K562 (cell line): Measurements from ENCODE around the gene TFDP3. TPM values are rescaled to one million over a fixed set of nuclear protein-coding genes. Genes with fewer than 3 reads are reported as not detected.

Experiments used
- ATAC-seq: fragments of 200-7000 bp; cut with Tn5 transposase; 3 replicates; pipeline ENCODE4 v1.9.1; 2020; ENCODE audit warnings: moderate library complexity
- Bru-seq: library from RNA; stranded (reverse); fragments of 400-500 nt; gene quantifications from one replicate; lab custom pipeline; 2021; lab: Mats Ljungman, UMichigan
- BruChase-seq, 2 experiments: library from RNA; stranded (reverse); fragments of 400-500 nt; gene quantifications; one replicate each; lab custom pipeline; 2021; lab: Mats Ljungman, UMichigan
- BruUV-seq: library from RNA; stranded (reverse); fragments of 400-500 nt; replicated peaks from 2 replicates; lab custom pipeline; 2021; lab: Mats Ljungman, UMichigan
- CTCF ChIA-PET: fragments of 300-600 bp; formaldehyde crosslinking; extraction: SDS; loops from one replicate; lab custom pipeline; 2021; ENCODE audit warnings: low intra/inter-chr PET ratio; lab: Yijun Ruan, JAX
- POLR2A ChIA-PET: fragments of 300-600, 350-650 bp; sonication (Branson Sonifier 250); formaldehyde crosslinking; extraction: SDS; loops from one replicate; lab custom pipeline; 2021; ENCODE audit warnings: antibody characterized with exemption, inconsistent platforms; lab: Yijun Ruan, JAX
- DNase-seq, 4 experiments: peaks; one replicate each; pipeline versions ENCODE4 v3.0.0 to v3.0.0-alpha.2; 2011 to 2018; ENCODE audit warnings: low spot score in 3 of 4, mixed read lengths in 3 of 4; ENCODE audit errors: extremely low read depth in 1 of 4
- FAIRE-seq: peaks from 2 replicates; lab custom pipeline; 2011; peaks lifted over from hg19 to GRCh38; lab: Jason Lieb, UNC
- H2AFZ ChIP-seq: 2 replicates; pipeline ENCODE4 v1.6.0; 2011; ENCODE audit warnings: low read depth, low read length, control low read depth, inconsistent platforms
- H3K27ac ChIP-seq: fragments of 200-600 bp; 3 replicates; pipeline ENCODE4 v1.8.0; 2011; ENCODE audit warnings: low read depth, mild to moderate bottlenecking, control low read depth, inconsistent platforms, low read length, moderate library complexity, mixed read lengths; ENCODE audit errors: extremely low read depth
- H3K27me3 ChIP-seq, 2 experiments: fragments of 300-600 bp in 1 of 2; 2 replicates in 1 of 2; 3 replicates in 1 of 2; pipeline versions ENCODE4 v1.6.0 to v1.8.0; 2011; ENCODE audit warnings: inconsistent platforms in 2 of 2, low read length in 2 of 2, mild to moderate bottlenecking in 1 of 2, mixed read lengths in 1 of 2, moderate library complexity in 1 of 2; ENCODE audit not compliant: control insufficient read depth in 2 of 2, insufficient read depth in 2 of 2
- H3K36me3 ChIP-seq: fragments of 300-600 bp; 3 replicates; pipeline ENCODE4 v1.8.0; 2011; ENCODE audit warnings: mild to moderate bottlenecking, low read length, inconsistent platforms; ENCODE audit not compliant: control insufficient read depth, insufficient read depth
- H3K4me1 ChIP-seq, 2 experiments: fragments of 200-600 bp in 1 of 2; replicated peaks in 1 of 2; 2 replicates in 1 of 2; 3 replicates in 1 of 2; pipeline versions ENCODE4 v1.5.1 to v1.8.0; 2011; ENCODE audit warnings: inconsistent platforms in 2 of 2, low read length in 2 of 2, mild to moderate bottlenecking in 1 of 2, mixed read lengths in 1 of 2, moderate library complexity in 1 of 2; ENCODE audit not compliant: control insufficient read depth in 2 of 2, insufficient read depth in 2 of 2
- H3K4me2 ChIP-seq: 2 replicates; pipeline ENCODE4 v1.6.1; 2011; ENCODE audit warnings: low read length, control low read depth, inconsistent platforms, mixed read lengths; ENCODE audit not compliant: insufficient read depth
- H3K4me3 ChIP-seq: fragments of 200-600 bp; sonication (generic), shearing (Covaris generic); 2 replicates; pipeline ENCODE4 v1.5.1; 2016; ENCODE audit warnings: control low read depth, inconsistent platforms
- H3K79me2 ChIP-seq: fragments of 200-600 bp; 3 replicates; pipeline ENCODE4 v1.8.0; 2011; ENCODE audit warnings: low read length, inconsistent platforms; ENCODE audit not compliant: control insufficient read depth, insufficient read depth
- H3K9ac ChIP-seq, 2 experiments: 2 replicates each; pipeline versions ENCODE4 v1.6.0 to v1.6.1; 2011; ENCODE audit warnings: low read depth in 2 of 2, low read length in 2 of 2, control low read depth in 1 of 2, inconsistent platforms in 1 of 2, mild to moderate bottlenecking in 1 of 2, mixed read lengths in 1 of 2; ENCODE audit not compliant: insufficient read depth in 1 of 2
- H3K9me1 ChIP-seq: one replicate; pipeline ENCODE4 v1.6.0; 2011; ENCODE audit warnings: inconsistent platforms, mild to moderate bottlenecking, low read length, moderate library complexity; ENCODE audit not compliant: control insufficient read depth, insufficient read depth
- H3K9me3 ChIP-seq: replicated peaks from 2 replicates; pipeline ENCODE4 v1.5.1; 2011; ENCODE audit warnings: low read depth, low read length, inconsistent platforms; ENCODE audit not compliant: control insufficient read depth, insufficient read depth
- H4K20me1 ChIP-seq: replicated peaks from 2 replicates; pipeline ENCODE4 v1.6.1; 2011; ENCODE audit warnings: low read length, inconsistent platforms, mixed read lengths; ENCODE audit not compliant: control insufficient read depth, insufficient read depth
- HCFC1 ChIP-seq: IDR thresholded peaks from 2 replicates; pipeline ENCODE4 v1.6.1; 2012; ENCODE audit warnings: low read depth, low read length, improper control_type of control experiment
- HNRNPLL ChIP-seq: fragments of 200-400 bp; formaldehyde crosslinking; IDR thresholded peaks from 2 replicates; pipeline ENCODE4 v1.6.1; 2017; ENCODE audit warnings: low read length, low read depth, mild to moderate bottlenecking; ENCODE audit not compliant: poor library complexity, severe bottlenecking
- ZNF263 ChIP-seq: sonication (generic); formaldehyde crosslinking; IDR thresholded peaks from 2 replicates; pipeline ENCODE4 v1.8.0; 2022; ENCODE audit warnings: mild to moderate bottlenecking, missing genetic modification reagents, borderline replicate concordance
- WGBS: fragments of 100-300 bp; shearing (Covaris generic); methylation state at CpG from one replicate; pipeline ENCODE4 v1.1.6; 2016; ENCODE audit warnings: low coverage, mixed read lengths; ENCODE audit not compliant: insufficient coverage; ENCODE audit errors: missing lambda C conversion rate; 5-methylcytosine and 5-hydroxymethylcytosine counted together
- in situ Hi-C: fragments of 300-500 bp; cut with MboI; formaldehyde crosslinking; loops from 4 replicates; pipeline ENCODE4 v1.15.0; 2018; ENCODE audit warnings: inconsistent platforms, mixed read lengths
- intact Hi-C: fragments of 100-400 bp; cut with micrococcal nuclease; formaldehyde crosslinking; loops from 2 replicates; pipeline ENCODE4 v1.14.2; 2022
- long read RNA-seq, 3 experiments: library from polyadenylated mRNA in 2 of 3; library from RNA in 1 of 3; unstranded in 2 of 3; stranded (forward) in 1 of 3; transcript quantifications; one replicate each; pipeline ENCODE4 v2.0.0, GENCODE V29; 2019 to 2022
- polyA minus RNA-seq, 3 experiments: library from RNA; depleted of rRNA, polyadenylated mRNA; stranded (reverse); fragments of >200 nt; gene quantifications; 2 replicates each; pipeline ENCODE4 v1.2.3, GENCODE V29; 2011
- polyA plus RNA-seq, 8 experiments: library from polyadenylated mRNA; depleted of rRNA in 4 of 8; stranded (reverse) in 5 of 8; unstranded in 3 of 8; fragments of >200 nt; fragmentation: Nextera tagmentation in 2 of 8; fragmentation: Illumina TruSeq in 1 of 8; extraction: Ambion mirVana in 2 of 8; extraction: Trizol in 1 of 8; gene quantifications; 2 replicates each; pipeline versions ENCODE4 v1.2.1 to v1.2.3, GENCODE V29; 2011 to 2014; ENCODE audit warnings: inconsistent platforms in 1 of 8, missing spikeins in 1 of 8
- total RNA-seq, 7 experiments: library from RNA; depleted of rRNA in 6 of 7; stranded (reverse); fragments of >200 nt in 6 of 7; fragmentation: Illumina TruSeq in 2 of 7; extraction: Trizol in 2 of 7; gene quantifications; 2 replicates each; pipeline versions ENCODE4 v1.2.1 to v1.2.3, GENCODE V29; 2011 to 2021; ENCODE audit warnings: low replicate concordance in 1 of 7

TFDP3 gene, protein sequence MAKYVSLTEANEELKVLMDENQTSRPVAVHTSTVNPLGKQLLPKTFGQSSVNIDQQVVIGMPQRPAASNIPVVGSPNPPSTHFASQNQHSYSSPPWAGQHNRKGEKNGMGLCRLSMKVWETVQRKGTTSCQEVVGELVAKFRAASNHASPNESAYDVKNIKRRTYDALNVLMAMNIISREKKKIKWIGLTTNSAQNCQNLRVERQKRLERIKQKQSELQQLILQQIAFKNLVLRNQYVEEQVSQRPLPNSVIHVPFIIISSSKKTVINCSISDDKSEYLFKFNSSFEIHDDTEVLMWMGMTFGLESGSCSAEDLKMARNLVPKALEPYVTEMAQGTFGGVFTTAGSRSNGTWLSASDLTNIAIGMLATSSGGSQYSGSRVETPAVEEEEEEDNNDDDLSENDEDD
- not detected in 2 replicates for total RNA-seq (2011; cell fraction: chromatin; rRNA removed; ENCODE audit: low replicate concordance)
- total RNA-seq (2011; cell fraction: nucleolus; rRNA removed), result not detected in 2 replicates
- not detected in 2 replicates for total RNA-seq (2011; cell fraction: nucleoplasm; rRNA removed)
- total RNA-seq (2014; rRNA removed) (not detected in 2 replicates), total RNA-seq (2014; rRNA removed; fragmentation: Illumina TruSeq; extraction: Trizol) (not detected in 2 replicates), total RNA-seq (2015; rRNA removed; fragmentation: Illumina TruSeq; extraction: Trizol) (0.11 TPM in 1 of 2 replicates, not detected in the other), total RNA-seq (2021) (not detected in 2 replicates), polyA plus RNA-seq (2011; rRNA removed) (not detected in 2 replicates), polyA plus RNA-seq (2014; fragmentation: Illumina TruSeq; extraction: Trizol) (0.08 and 0.09 TPM in 2 replicates), polyA plus RNA-seq (2014; fragmentation: Nextera tagmentation; extraction: Ambion mirVana) (under 1 TPM; 0.14 to 0.25 TPM), polyA plus RNA-seq (2014; rRNA removed) (not detected in 2 replicates), polyA minus RNA-seq (2011; rRNA and poly(A)+ RNA removed) (not detected in 2 replicates), Bru-seq, nascent RNA (not detected), BruChase-seq, experiment 1, labeled RNA remaining after a 2-hour chase (percentile 28 among the genes with signal in this experiment), BruChase-seq, experiment 2, labeled RNA remaining after a 6-hour chase (not detected)
- polyA plus RNA-seq (2011; cell fraction: cytosol; rRNA removed), result not detected in 2 replicates
- polyA plus RNA-seq (2011; cell fraction: nucleus; rRNA removed), result not detected in 2 replicates
- polyA plus RNA-seq (2012), result 0.04 and 0.17 TPM in 2 replicates
- polyA minus RNA-seq (2011; cell fraction: cytosol; rRNA and poly(A)+ RNA removed), result not detected in 2 replicates
- polyA minus RNA-seq (2011; cell fraction: nucleus; rRNA and poly(A)+ RNA removed), result not detected in 2 replicates
- long read RNA-seq, experiment 1, result 0 reads
- long read RNA-seq, experiment 2, result 0 reads
- long read RNA-seq, experiment 3, result 0 reads

DNA sequence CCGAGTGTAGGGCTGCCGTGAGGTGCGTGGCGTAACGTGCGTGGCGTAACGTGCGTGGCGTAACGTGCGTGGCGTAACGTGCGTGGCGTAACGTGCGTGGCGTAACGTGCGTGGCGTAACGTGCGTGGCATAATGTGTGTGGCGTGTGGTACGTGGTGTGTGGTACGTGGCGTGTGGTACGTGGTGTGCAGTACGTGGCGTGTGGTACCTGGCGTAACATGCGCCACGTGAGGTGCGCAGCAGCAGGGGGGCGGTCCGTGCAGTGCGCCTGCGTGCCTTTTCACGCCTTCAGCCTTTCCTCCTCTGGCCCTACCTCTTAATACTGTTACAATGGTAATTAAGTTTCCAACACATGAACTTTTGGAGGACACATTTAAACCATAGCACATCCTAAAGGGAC lies at the start of gene TFDP3:
TSS of gene TFDP3 (minus strand) at position 26 of the 400 bp plus-strand sequence. CDS start 95 bp downstream, outside the sequence.
- no peak within 1 kb of the TSS for H3K9ac ChIP-seq
- no peaks in the 10 kb centered on the region for H3K79me2 ChIP-seq
- ATAC-seq (no peak), FAIRE-seq (no peak), DNase-seq (no peak)
- intact Hi-C loops, result no loop called here
- no peaks in the 10 kb centered on the region for H3K9me3 ChIP-seq
- no peak within 1 kb of the TSS for H3K4me2 ChIP-seq
- BruUV-seq, result no TSS peak
- H4K20me1 ChIP-seq, result no peaks in the 10 kb centered on the region
- no peaks in the 10 kb centered on the region for H3K4me1 ChIP-seq
- H3K36me3 ChIP-seq, result no peaks in the 10 kb centered on the region
- H2AFZ ChIP-seq, result no peak within 1 kb of the TSS
- no peaks in the 10 kb centered on the region for H3K9me1 ChIP-seq
- no peak within 1 kb of the TSS for H3K4me3 ChIP-seq
- H3K27ac ChIP-seq, result no peak within 1 kb of the TSS
- POLR2A ChIA-PET, result no interaction called here
- H3K27me3 ChIP-seq, result peaks cover 0 to 9% of the 10 kb centered on the region in 2 experiments; a peak in 2 of 5 replicates
- TF ChIP-seq HCFC1, result no peak
- TF ChIP-seq HNRNPLL, result peak; percentile 37
- TF ChIP-seq ZNF263 (CRISPR knock-in tag), result no peak
- CTCF ChIA-PET, result no interaction called here
- in situ Hi-C loops, result no loop called here
- 27% methylated on average over 12 of the region's 40 CpGs for WGBS
